ENCODE data around the gene PPP1R1C. TPM values are rescaled to one million over a fixed set of nuclear protein-coding genes. Genes with fewer than 3 reads are reported as not detected.
A peak's percentile ranks its signal among the peaks of the same experiment; 100 is the strongest.

Gene PPP1R1C
- total and polyA plus RNA-seq, 4 donors, result 5.4 to 21.7 (median 11.3) TPM

DNA sequence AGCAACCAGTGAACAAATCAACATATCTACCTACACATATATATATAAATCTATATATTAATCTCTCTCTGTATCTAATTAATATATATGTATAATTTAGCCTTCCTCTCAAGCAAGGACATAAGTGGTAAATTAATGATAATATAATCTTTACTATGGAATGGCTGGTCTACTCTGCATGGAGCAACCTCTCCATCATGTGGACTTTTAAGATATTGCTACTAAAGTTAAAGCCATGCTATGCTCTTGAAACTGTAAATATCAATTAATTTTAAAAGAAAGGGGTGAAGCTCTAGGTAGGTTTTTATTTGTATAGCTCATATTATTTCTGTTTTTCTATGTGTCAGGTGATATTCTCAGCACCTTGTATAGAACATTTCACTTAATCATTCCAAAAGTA is 147.0 kb downstream of the PPP1R1C start:
- Histone ChIP-seq H3K27me3 (ENCODE audit: control insufficient read depth in 4 of 4, insufficient read depth in 4 of 4, low read length in 3 of 4) (no peaks in the 10 kb centered on the region), H3K4me1 (ENCODE audit: control insufficient read depth in 4 of 4, insufficient read depth in 4 of 4, low read length in 3 of 4) (no peaks in the 10 kb centered on the region), H3K9me3 (ENCODE audit: control insufficient read depth in 4 of 4, low read length in 3 of 4) (no peaks in the 10 kb centered on the region), H3K27ac (ENCODE audit: low read depth in 1 of 2, low read length in 2 of 2) (no peak overlapping the region), H3K4me3 (ENCODE audit: low read depth in 1 of 3, low read length in 3 of 3) (no peak overlapping the region), H3K9ac (ENCODE audit: low read depth in 1 of 2, low read length in 2 of 2) (no peak overlapping the region), H3K36me3 (ENCODE audit: control insufficient read depth in 4 of 4, insufficient read depth in 3 of 4, low read depth in 1 of 4, low read length in 3 of 4) (no peaks in the 10 kb centered on the region)
- no peak for DNase-seq (ENCODE audit: low spot score)
- TF ChIP-seq FOXA2 (IDR thresholded peaks at IDR 0.05) (no peak), RAD21 (IDR thresholded peaks at IDR 0.05) (peak; percentile 55 to 61)
- TF ChIP-seq, protein P1, sequence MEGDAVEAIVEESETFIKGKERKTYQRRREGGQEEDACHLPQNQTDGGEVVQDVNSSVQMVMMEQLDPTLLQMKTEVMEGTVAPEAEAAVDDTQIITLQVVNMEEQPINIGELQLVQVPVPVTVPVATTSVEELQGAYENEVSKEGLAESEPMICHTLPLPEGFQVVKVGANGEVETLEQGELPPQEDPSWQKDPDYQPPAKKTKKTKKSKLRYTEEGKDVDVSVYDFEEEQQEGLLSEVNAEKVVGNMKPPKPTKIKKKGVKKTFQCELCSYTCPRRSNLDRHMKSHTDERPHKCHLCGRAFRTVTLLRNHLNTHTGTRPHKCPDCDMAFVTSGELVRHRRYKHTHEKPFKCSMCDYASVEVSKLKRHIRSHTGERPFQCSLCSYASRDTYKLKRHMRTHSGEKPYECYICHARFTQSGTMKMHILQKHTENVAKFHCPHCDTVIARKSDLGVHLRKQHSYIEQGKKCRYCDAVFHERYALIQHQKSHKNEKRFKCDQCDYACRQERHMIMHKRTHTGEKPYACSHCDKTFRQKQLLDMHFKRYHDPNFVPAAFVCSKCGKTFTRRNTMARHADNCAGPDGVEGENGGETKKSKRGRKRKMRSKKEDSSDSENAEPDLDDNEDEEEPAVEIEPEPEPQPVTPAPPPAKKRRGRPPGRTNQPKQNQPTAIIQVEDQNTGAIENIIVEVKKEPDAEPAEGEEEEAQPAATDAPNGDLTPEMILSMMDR (IDR thresholded peaks at IDR 0.05; ENCODE audit: low read depth, low read length, missing input control), result peak; percentile 15

DNA sequence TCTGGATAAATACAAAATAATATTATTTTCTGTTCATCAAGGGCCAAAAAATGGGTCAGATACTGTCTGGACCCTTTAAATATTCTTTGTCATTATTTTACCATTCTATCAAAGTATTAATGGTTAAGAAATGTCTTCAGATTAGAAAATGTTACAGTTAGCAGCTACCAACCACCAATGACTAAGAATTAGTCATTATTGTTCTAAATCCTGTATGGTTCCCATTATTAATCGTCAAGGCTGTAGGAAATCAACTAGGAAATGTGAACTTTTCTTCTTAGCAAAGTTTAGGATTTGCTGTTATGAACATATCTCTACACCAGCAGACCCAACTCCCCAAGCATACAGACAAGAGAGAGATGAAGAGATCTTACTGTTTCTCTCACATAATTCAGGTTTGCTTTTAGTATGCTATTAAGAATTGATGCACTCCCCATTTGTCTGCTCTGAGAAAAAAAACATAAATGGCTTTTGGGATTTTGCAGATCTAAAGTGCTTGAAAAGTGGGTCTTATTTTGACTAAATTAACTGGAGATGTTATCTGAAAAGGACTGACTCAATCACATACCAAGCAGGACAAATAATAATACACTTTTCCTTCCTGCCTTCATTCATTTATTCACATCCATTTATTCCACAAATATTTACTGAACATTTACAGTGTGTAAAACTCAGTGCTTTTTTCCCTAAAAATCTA is 147.7 kb downstream of the PPP1R1C start:
- H3K9ac ChIP-seq (ENCODE audit: low read depth in 1 of 2, low read length in 2 of 2), result no peak overlapping the region
- no peak overlapping the region for H3K4me3 ChIP-seq (ENCODE audit: low read depth in 1 of 3, low read length in 3 of 3)
- H3K27me3 ChIP-seq (ENCODE audit: control insufficient read depth in 4 of 4, insufficient read depth in 4 of 4, low read length in 3 of 4), result no peaks in the 10 kb centered on the region
- no peak for DNase-seq (ENCODE audit: low spot score)
- no peaks in the 10 kb centered on the region for H3K36me3 ChIP-seq (ENCODE audit: control insufficient read depth in 4 of 4, insufficient read depth in 3 of 4, low read depth in 1 of 4, low read length in 3 of 4)
- 81% methylated on average over 1 of the region's 1 CpG for WGBS
- TF ChIP-seq, protein P2, sequence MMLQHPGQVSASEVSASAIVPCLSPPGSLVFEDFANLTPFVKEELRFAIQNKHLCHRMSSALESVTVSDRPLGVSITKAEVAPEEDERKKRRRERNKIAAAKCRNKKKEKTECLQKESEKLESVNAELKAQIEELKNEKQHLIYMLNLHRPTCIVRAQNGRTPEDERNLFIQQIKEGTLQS (IDR thresholded peaks at IDR 0.05), result no peak
- TF ChIP-seq TAF1 (conservative IDR thresholded peaks at IDR 0.05) (no peak), HNF4A (conservative IDR thresholded peaks at IDR 0.05) (no peak), RXRA (IDR thresholded peaks at IDR 0.05) (no peak), NR2F2 (IDR thresholded peaks at IDR 0.05) (no peak)
- H3K4me1 ChIP-seq (ENCODE audit: control insufficient read depth in 4 of 4, insufficient read depth in 4 of 4, low read length in 3 of 4), result no peaks in the 10 kb centered on the region
- no peaks in the 10 kb centered on the region for H3K9me3 ChIP-seq (ENCODE audit: control insufficient read depth in 4 of 4, low read length in 3 of 4)
- no peak overlapping the region for H3K27ac ChIP-seq (ENCODE audit: low read depth in 1 of 2, low read length in 2 of 2)

DNA sequence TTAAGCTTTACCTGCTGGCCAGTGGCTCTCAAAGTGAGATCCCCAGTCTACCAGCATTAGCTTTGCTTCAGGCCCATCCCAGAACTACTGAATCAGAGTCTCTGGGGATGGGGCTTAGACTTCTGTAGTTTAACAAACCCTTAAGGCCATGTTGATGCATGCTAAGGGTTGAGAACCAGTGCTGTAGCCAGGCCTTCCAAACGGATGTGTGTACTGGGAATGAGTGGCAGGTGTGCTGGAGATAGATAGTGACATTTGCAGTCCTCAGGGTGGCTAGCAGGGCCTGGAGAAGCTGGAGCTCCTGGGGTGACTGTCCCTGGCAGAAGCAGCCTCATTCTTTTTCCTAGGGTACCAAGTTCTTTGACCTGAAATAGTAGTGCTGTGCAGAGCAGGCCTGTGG is 148.5 kb downstream of the PPP1R1C start:
- Histone ChIP-seq H3K36me3 (ENCODE audit: control insufficient read depth in 4 of 4, insufficient read depth in 3 of 4, low read depth in 1 of 4, low read length in 3 of 4) (no peaks in the 10 kb centered on the region), H3K4me1 (ENCODE audit: control insufficient read depth in 4 of 4, insufficient read depth in 4 of 4, low read length in 3 of 4) (no peaks in the 10 kb centered on the region), H3K4me3 (ENCODE audit: low read depth in 1 of 3, low read length in 3 of 3) (no peak overlapping the region), H3K27ac (ENCODE audit: low read depth in 1 of 2, low read length in 2 of 2) (no peak overlapping the region), H3K9ac (ENCODE audit: low read depth in 1 of 2, low read length in 2 of 2) (no peak overlapping the region), H3K27me3 (ENCODE audit: control insufficient read depth in 4 of 4, insufficient read depth in 4 of 4, low read length in 3 of 4) (no peaks in the 10 kb centered on the region), H3K9me3 (ENCODE audit: control insufficient read depth in 4 of 4, low read length in 3 of 4) (no peaks in the 10 kb centered on the region)
- no peak for TF ChIP-seq SP1 (IDR thresholded peaks at IDR 0.05)
- TF ChIP-seq TAF1 (conservative IDR thresholded peaks at IDR 0.05), result no peak
- TF ChIP-seq, protein P3, sequence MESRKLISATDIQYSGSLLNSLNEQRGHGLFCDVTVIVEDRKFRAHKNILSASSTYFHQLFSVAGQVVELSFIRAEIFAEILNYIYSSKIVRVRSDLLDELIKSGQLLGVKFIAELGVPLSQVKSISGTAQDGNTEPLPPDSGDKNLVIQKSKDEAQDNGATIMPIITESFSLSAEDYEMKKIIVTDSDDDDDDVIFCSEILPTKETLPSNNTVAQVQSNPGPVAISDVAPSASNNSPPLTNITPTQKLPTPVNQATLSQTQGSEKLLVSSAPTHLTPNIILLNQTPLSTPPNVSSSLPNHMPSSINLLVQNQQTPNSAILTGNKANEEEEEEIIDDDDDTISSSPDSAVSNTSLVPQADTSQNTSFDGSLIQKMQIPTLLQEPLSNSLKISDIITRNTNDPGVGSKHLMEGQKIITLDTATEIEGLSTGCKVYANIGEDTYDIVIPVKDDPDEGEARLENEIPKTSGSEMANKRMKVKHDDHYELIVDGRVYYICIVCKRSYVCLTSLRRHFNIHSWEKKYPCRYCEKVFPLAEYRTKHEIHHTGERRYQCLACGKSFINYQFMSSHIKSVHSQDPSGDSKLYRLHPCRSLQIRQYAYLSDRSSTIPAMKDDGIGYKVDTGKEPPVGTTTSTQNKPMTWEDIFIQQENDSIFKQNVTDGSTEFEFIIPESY (IDR thresholded peaks at IDR 0.05), result no peak
- TF ChIP-seq, protein P1 (IDR thresholded peaks at IDR 0.05; ENCODE audit: low read depth, low read length, missing input control), result no peak
- no peak for TF ChIP-seq HNF4A (conservative IDR thresholded peaks at IDR 0.05)
- TF ChIP-seq FOXA1 (IDR thresholded peaks at IDR 0.05), result no peak
- no peak for TF ChIP-seq GABPA (IDR thresholded peaks at IDR 0.05 in 1 of 2, conservative IDR thresholded peaks at IDR 0.05 in 1 of 2)
- TF ChIP-seq, protein P2 (IDR thresholded peaks at IDR 0.05), result no peak
- no peak for DNase-seq (ENCODE audit: low spot score)
- WGBS, result 55% methylated on average over 1 of the region's 1 CpG

All from liver (tissue), 9 donors.